ENCODE measurements around the gene SLC35B2. TPM values are rescaled to one million over a fixed set of nuclear protein-coding genes. Genes with fewer than 3 reads are reported as not detected.

Gene SLC35B2
- polyA plus RNA-seq, 3 donors = 17.4 to 54.0 (median 30.6) TPM

- H3K4me3 ChIP-seq (replicated peaks in 1 of 3; ENCODE audit: low read depth in 2 of 3, low read length in 3 of 3) = no peak overlapping the region
- no peak for TF ChIP-seq CTCF (IDR thresholded peaks at IDR 0.05)
- H3K4me3 Mint-ChIP-seq = no peak overlapping the region
- no peak overlapping the region for H3K27ac ChIP-seq (ENCODE audit: low read depth in 1 of 2, low read length in 2 of 2)
- no peaks in the 10 kb centered on the region for H3K36me3 Mint-ChIP-seq
- H3K27ac Mint-ChIP-seq = peak overlapping the region in 5 of 7 donors; percentile 21 to 69 (median 43)
- peak in 1 of 3 donors; percentile 48 for DNase-seq
- 56% methylated on average over 1 of the region's 3 CpGs for whole genome bisulfite sequencing (ENCODE audit: insufficient coverage)
- peak overlapping the region; percentile 35 for H3K4me2 ChIP-seq (replicated peaks; ENCODE audit: extremely low read depth, low read length, poor library complexity, severe bottlenecking)
- intact Hi-C loops (cut with micrococcal nuclease) = no loop called here
- H3K27me3 Mint-ChIP-seq (ENCODE audit: low read depth in 3 of 3) = no peaks in the 10 kb centered on the region
- peaks cover 17 to 22% of the 10 kb centered on the region in 2 donors for H3K4me1 ChIP-seq (ENCODE audit: control insufficient read depth in 1 of 2, insufficient read depth in 2 of 2, low read length in 2 of 2)
- H3K9me3 ChIP-seq (replicated peaks in 1 of 2; ENCODE audit: control insufficient read depth in 1 of 2, insufficient read depth in 1 of 2, low read length in 2 of 2) = no peaks in the 10 kb centered on the region
- no peak overlapping the region for H3K9ac ChIP-seq (ENCODE audit: insufficient read depth, low read length, poor library complexity, severe bottlenecking)
- H3K4me1 Mint-ChIP-seq = peaks cover 18% of the 10 kb centered on the region
- no peaks in the 10 kb centered on the region for H4K20me1 ChIP-seq (ENCODE audit: insufficient read depth, low read length)
- H3K9me3 Mint-ChIP-seq = no peaks in the 10 kb centered on the region
- no peaks in the 10 kb centered on the region for H3K36me3 ChIP-seq (replicated peaks in 1 of 2; ENCODE audit: control insufficient read depth in 1 of 2, insufficient read depth in 2 of 2, low read length in 2 of 2)
- no peaks in the 10 kb centered on the region for H3K27me3 ChIP-seq (ENCODE audit: control insufficient read depth in 2 of 2, insufficient read depth in 2 of 2, low read length in 2 of 2)
- no peaks in the 10 kb centered on the region for H3K79me2 ChIP-seq (ENCODE audit: insufficient read depth, low read length)
- no peak overlapping the region for H2AFZ ChIP-seq (ENCODE audit: insufficient read depth, low read depth, low read length, poor library complexity, severe bottlenecking)
These were observed 46.0 kb downstream of the SLC35B2 start for GRCh38 chr6:44211284-44211683.

GRCh38 chr6:44207966-44208365 lies 49.4 kb downstream of the SLC35B2 start:
- no peaks in the 10 kb centered on the region for H4K20me1 ChIP-seq (ENCODE audit: insufficient read depth, low read length)
- H3K4me1 Mint-ChIP-seq = peaks cover 15% of the 10 kb centered on the region
- H3K36me3 ChIP-seq (replicated peaks in 1 of 2; ENCODE audit: control insufficient read depth in 1 of 2, insufficient read depth in 2 of 2, low read length in 2 of 2) = no peaks in the 10 kb centered on the region
- intact Hi-C loops (cut with micrococcal nuclease) = no loop called here
- H3K36me3 Mint-ChIP-seq = no peaks in the 10 kb centered on the region
- no peak overlapping the region for H3K27ac ChIP-seq (ENCODE audit: low read depth in 1 of 2, low read length in 2 of 2)
- H3K27me3 Mint-ChIP-seq (ENCODE audit: low read depth in 3 of 3) = peaks cover 0 to 2% (median 1%) of the 10 kb centered on the region in 3 donors
- no peak overlapping the region for H3K4me2 ChIP-seq (replicated peaks; ENCODE audit: extremely low read depth, low read length, poor library complexity, severe bottlenecking)
- no peaks in the 10 kb centered on the region for H3K9me3 ChIP-seq (replicated peaks in 1 of 2; ENCODE audit: control insufficient read depth in 1 of 2, insufficient read depth in 1 of 2, low read length in 2 of 2)
- H3K4me3 Mint-ChIP-seq = no peak overlapping the region
- TF ChIP-seq CTCF (IDR thresholded peaks at IDR 0.05) = no peak
- H3K27me3 ChIP-seq (ENCODE audit: control insufficient read depth in 2 of 2, insufficient read depth in 2 of 2, low read length in 2 of 2) = no peaks in the 10 kb centered on the region
- no peak overlapping the region for H3K9ac ChIP-seq (ENCODE audit: insufficient read depth, low read length, poor library complexity, severe bottlenecking)
- DNase-seq = no peak
- no peak overlapping the region for H3K27ac Mint-ChIP-seq
- H3K4me3 ChIP-seq (replicated peaks in 1 of 3; ENCODE audit: low read depth in 2 of 3, low read length in 3 of 3) = no peak overlapping the region
- no peak overlapping the region for H2AFZ ChIP-seq (ENCODE audit: insufficient read depth, low read depth, low read length, poor library complexity, severe bottlenecking)
- H3K9me3 Mint-ChIP-seq = no peaks in the 10 kb centered on the region
- WGBS (ENCODE audit: insufficient coverage) = 100% methylated on average over 1 of the region's 6 CpGs
- H3K79me2 ChIP-seq (ENCODE audit: insufficient read depth, low read length) = no peaks in the 10 kb centered on the region
- H3K4me1 ChIP-seq (ENCODE audit: control insufficient read depth in 1 of 2, insufficient read depth in 2 of 2, low read length in 2 of 2) = peaks cover 14 to 19% of the 10 kb centered on the region in 2 donors

Small RNA genes lying within 50 kb of the gene (small RNA-seq; reads per million reads assigned to genes)
- gene RN7SL811P (ENCODE audit: insufficient read length, low read depth) = not detected

Other genes with a start within 250 kb of the SLC35B2 start
- 10 to 100 TPM; 18.5 to 91.5 (median 78.2) TPM for gene MRPL14, start 130.1 kb downstream of the SLC35B2 start, polyA plus RNA-seq
- 10 to 100 TPM in 1 of 3 donors, 1 to 10 TPM in 2; 1.3 to 25.7 (median 1.9) TPM for gene TMEM63B, start 130.0 kb downstream of the SLC35B2 start, polyA plus RNA-seq
- under 1 TPM in 1 of 3 donors, not detected in 2; 0.11 TPM for gene CAPN11, start 98.7 kb downstream of the SLC35B2 start, polyA plus RNA-seq
- not detected for gene MYMX, start 40.6 kb downstream of the SLC35B2 start, polyA plus RNA-seq
- gene SLC29A1, start 33.9 kb downstream of the SLC35B2 start, polyA plus RNA-seq = 10 to 100 TPM; 14.3 to 23.2 (median 15.0) TPM
- 100 to 1,000 TPM; 119 to 242 (median 145) TPM for gene HSP90AB1, start 10.4 kb downstream of the SLC35B2 start, polyA plus RNA-seq
- 100 to 1,000 TPM in 1 of 3 donors, 10 to 100 TPM in 2; 19.9 to 108 (median 23.2) TPM for gene NFKBIE, start 8.0 kb upstream of the SLC35B2 start, polyA plus RNA-seq
- not detected for gene TMEM151B, start 12.9 kb upstream of the SLC35B2 start, polyA plus RNA-seq
- 1 to 10 TPM; 1.8 to 4.5 (median 3.2) TPM for gene AARS2, start 55.8 kb upstream of the SLC35B2 start, polyA plus RNA-seq
- gene SPATS1, start 85.1 kb upstream of the SLC35B2 start, polyA plus RNA-seq = not detected
- 10 to 100 TPM in 1 of 3 donors, 1 to 10 TPM in 2; 4.9 to 10.2 (median 7.4) TPM for gene CDC5L, start 130.2 kb upstream of the SLC35B2 start, polyA plus RNA-seq

All from CD14-positive monocyte (primary cell).